ENCODE data around the gene SEMA3D.

SEMA3D gene

DNA sequence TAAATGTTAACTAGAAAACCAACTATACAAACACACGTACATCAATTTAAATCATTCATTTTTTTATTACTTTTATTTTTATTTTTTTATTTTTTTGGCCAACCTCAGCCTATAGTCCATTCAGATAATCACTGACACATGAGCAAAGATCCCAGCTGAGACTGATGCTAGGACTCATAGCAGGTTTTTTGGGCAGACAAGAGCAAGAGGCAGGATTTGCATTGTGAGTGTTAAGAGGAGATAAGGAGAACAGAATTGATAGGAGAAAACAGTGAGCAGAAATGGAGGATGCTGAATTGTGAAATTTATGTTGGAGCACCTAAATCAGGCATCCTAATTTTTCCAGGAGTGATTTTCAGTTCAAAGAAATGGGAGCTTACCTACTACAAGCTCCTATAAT lies 240.3 kb downstream of the SEMA3D start:
- no peak for FAIRE-seq
- TF ChIP-seq, protein P1, sequence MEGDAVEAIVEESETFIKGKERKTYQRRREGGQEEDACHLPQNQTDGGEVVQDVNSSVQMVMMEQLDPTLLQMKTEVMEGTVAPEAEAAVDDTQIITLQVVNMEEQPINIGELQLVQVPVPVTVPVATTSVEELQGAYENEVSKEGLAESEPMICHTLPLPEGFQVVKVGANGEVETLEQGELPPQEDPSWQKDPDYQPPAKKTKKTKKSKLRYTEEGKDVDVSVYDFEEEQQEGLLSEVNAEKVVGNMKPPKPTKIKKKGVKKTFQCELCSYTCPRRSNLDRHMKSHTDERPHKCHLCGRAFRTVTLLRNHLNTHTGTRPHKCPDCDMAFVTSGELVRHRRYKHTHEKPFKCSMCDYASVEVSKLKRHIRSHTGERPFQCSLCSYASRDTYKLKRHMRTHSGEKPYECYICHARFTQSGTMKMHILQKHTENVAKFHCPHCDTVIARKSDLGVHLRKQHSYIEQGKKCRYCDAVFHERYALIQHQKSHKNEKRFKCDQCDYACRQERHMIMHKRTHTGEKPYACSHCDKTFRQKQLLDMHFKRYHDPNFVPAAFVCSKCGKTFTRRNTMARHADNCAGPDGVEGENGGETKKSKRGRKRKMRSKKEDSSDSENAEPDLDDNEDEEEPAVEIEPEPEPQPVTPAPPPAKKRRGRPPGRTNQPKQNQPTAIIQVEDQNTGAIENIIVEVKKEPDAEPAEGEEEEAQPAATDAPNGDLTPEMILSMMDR (IDR thresholded peaks at IDR 0.05; ENCODE audit: insufficient read depth, missing control alignments), result no peak
- DNase-seq (ENCODE audit: insufficient read length, low spot score), result no peak

Measured in D721Med (cell line).